ENCODE results near the gene COL5A1. TPM values are rescaled to one million over a fixed set of nuclear protein-coding genes. Genes with fewer than 3 reads are reported as not detected.
"Not testable (repeated sequence)": the region's sequence is repeated elsewhere in the genome, so short reads cannot be mapped to it uniquely, and the experiment has no call there.

COL5A1 gene
- total RNA-seq, 4 donors from 2014 or later: 7.1 to 69.3 (median 16.1) TPM

DNA sequence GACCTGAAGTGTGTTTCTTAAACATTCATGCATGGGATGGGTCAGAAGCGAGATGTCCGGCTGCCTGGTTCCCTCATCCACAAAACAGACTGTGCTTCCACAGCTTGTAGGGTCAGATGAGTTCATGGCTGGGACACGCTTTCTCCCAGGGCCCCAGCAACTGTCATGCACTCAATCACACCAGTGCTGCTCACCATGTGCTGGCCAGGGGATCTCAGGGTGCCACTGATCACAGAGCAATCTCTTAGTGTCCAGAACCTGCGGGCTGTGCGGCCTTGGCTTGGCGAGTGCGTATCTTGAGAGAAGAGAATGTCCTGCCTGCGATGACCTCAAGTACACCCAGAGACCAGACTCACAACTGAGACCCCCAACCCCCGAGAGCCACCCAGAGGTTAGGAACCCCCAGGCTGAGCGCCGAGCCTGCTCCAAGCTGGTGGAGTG lies 213.0 kb downstream of the COL5A1 start:
- in situ Hi-C loops (cut with MboI; ENCODE audit: low pct_ligation_motif_present in 1 of 4, low pct_unique_long_range_greater_than_20kb in 1 of 4, low sequenced_read_pairs in 3 of 4) (no loop called here), intact Hi-C loops (cut with DNase I; ENCODE audit: low total_unique reads) (no loop called here)
- no peaks in the 10 kb centered on the region for H3K9me3 ChIP-seq
- no peak for DNase-seq
- no peak overlapping the region for H3K4me3 ChIP-seq
- 85 to 90% methylated on average over 2 to 11 of the region's 11 CpGs for WGBS, 2 donors (ENCODE audit: low coverage in 1 of 2)
- no peaks in the 10 kb centered on the region for H3K27me3 ChIP-seq
- H3K27ac ChIP-seq: no peak overlapping the region
- TF ChIP-seq EP300 (IDR thresholded peaks at IDR 0.05; ENCODE audit: low read depth): no peak
- no peak for TF ChIP-seq POLR2A (IDR thresholded peaks at IDR 0.05)
- TF ChIP-seq POLR2AphosphoS5 (IDR thresholded peaks at IDR 0.05): no peak
- TF ChIP-seq, protein P1, sequence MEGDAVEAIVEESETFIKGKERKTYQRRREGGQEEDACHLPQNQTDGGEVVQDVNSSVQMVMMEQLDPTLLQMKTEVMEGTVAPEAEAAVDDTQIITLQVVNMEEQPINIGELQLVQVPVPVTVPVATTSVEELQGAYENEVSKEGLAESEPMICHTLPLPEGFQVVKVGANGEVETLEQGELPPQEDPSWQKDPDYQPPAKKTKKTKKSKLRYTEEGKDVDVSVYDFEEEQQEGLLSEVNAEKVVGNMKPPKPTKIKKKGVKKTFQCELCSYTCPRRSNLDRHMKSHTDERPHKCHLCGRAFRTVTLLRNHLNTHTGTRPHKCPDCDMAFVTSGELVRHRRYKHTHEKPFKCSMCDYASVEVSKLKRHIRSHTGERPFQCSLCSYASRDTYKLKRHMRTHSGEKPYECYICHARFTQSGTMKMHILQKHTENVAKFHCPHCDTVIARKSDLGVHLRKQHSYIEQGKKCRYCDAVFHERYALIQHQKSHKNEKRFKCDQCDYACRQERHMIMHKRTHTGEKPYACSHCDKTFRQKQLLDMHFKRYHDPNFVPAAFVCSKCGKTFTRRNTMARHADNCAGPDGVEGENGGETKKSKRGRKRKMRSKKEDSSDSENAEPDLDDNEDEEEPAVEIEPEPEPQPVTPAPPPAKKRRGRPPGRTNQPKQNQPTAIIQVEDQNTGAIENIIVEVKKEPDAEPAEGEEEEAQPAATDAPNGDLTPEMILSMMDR (IDR thresholded peaks at IDR 0.05): no peak
- no peaks in the 10 kb centered on the region for H3K4me1 ChIP-seq
- no peaks in the 10 kb centered on the region for H3K36me3 ChIP-seq

- H3K27me3 ChIP-seq: no peaks in the 10 kb centered on the region
- in situ Hi-C loops (cut with MboI; ENCODE audit: low pct_ligation_motif_present in 1 of 4, low pct_unique_long_range_greater_than_20kb in 1 of 4, low sequenced_read_pairs in 3 of 4): no loop called here
- TF ChIP-seq POLR2A (IDR thresholded peaks at IDR 0.05) (no peak), EP300 (IDR thresholded peaks at IDR 0.05; ENCODE audit: low read depth) (no peak), POLR2AphosphoS5 (IDR thresholded peaks at IDR 0.05) (no peak)
- TF ChIP-seq, protein P1 (IDR thresholded peaks at IDR 0.05): no peak
- 79 to 83% methylated on average over 1 to 18 of the region's 18 CpGs for WGBS, 2 donors (ENCODE audit: low coverage in 1 of 2)
- no peaks in the 10 kb centered on the region for H3K9me3 ChIP-seq
- H3K4me1 ChIP-seq: no peaks in the 10 kb centered on the region
- H3K4me3 ChIP-seq: no peak overlapping the region
- intact Hi-C loops (cut with DNase I; ENCODE audit: low total_unique reads): no loop called here
- H3K27ac ChIP-seq: no peak overlapping the region
- no peaks in the 10 kb centered on the region for H3K36me3 ChIP-seq
- no peak for DNase-seq
Measured at GRCh38 chr9:134855231-134855899, 213.8 kb downstream of the COL5A1 start.

DNA sequence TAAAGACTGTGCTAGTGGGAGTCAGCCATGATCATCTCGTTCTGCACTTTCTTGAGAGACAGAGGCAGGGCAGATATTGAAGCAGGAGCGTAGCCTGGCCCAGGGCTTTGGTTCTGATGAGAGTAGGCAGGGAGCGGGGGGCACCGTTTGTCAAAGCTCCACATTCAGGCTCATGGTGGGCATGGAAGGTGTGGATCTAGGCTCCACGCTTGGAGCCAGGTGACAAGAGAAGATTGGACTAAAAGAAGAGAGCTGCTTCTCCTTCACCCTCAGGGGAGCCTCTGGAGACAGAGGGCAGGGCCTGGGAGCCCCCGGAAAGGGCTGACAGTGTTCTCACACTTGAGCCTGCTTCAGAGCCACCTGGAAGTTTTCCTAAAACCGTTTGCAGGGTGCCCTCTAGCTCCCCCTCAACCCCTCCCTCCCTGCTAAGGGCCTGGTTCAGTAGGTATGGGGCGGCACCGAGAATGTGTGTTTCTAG lies 214.3 kb downstream of the COL5A1 start:
- intact Hi-C loops (cut with DNase I; ENCODE audit: low total_unique reads): no loop called here
- in situ Hi-C loops (cut with MboI; ENCODE audit: low pct_ligation_motif_present in 1 of 4, low pct_unique_long_range_greater_than_20kb in 1 of 4, low sequenced_read_pairs in 3 of 4): no loop called here
- 79% methylated on average over 9 of the region's 9 CpGs; no CpG with 5 or more reads in 1 of the 2 donors for WGBS, 2 donors (ENCODE audit: low coverage in 1 of 2)
- Histone ChIP-seq H3K4me3 (no peak overlapping the region), H3K36me3 (no peaks in the 10 kb centered on the region), H3K27ac (no peak overlapping the region), H3K9me3 (no peaks in the 10 kb centered on the region), H3K27me3 (no peaks in the 10 kb centered on the region), H3K4me1 (no peaks in the 10 kb centered on the region)
- TF ChIP-seq, protein P1 (IDR thresholded peaks at IDR 0.05): no peak
- TF ChIP-seq EP300 (IDR thresholded peaks at IDR 0.05; ENCODE audit: low read depth): no peak
- TF ChIP-seq POLR2A (IDR thresholded peaks at IDR 0.05): no peak
- no peak for TF ChIP-seq POLR2AphosphoS5 (IDR thresholded peaks at IDR 0.05)
- no peak for DNase-seq

- H3K9me3 ChIP-seq; intact Hi-C loops (cut with DNase I; ENCODE audit: low total_unique reads); in situ Hi-C loops (cut with MboI; ENCODE audit: low pct_ligation_motif_present in 1 of 4, low pct_unique_long_range_greater_than_20kb in 1 of 4, low sequenced_read_pairs in 3 of 4); H3K4me3 ChIP-seq; H3K27me3 ChIP-seq; H3K4me1 ChIP-seq; DNase-seq; H3K27ac ChIP-seq; H3K36me3 ChIP-seq: not testable (repeated sequence)
- 85 to 95% methylated on average over 2 of the region's 2 CpGs for WGBS, 2 donors (ENCODE audit: low coverage in 1 of 2)
Measured at GRCh38 chr9:134857451-134857850, 215.8 kb downstream of the COL5A1 start.
